HG03060 (cell line): ENCODE data around the gene ENHO.
A peak's percentile ranks its signal among the peaks of the same experiment; 100 is the strongest.

Source experiments
- ATAC-seq: cut with Tn5 transposase; IDR thresholded peaks from one replicate; pipeline ENCODE4 v1.9.1; 2021; ENCODE audit warnings: low read depth, moderate number of reproducible peaks; ENCODE audit not compliant: unreplicated experiment

ENHO gene

GRCh38 chr9:34522971-34523797 lies at the start of gene ENHO:
ENHO (minus strand) TSS chr9:34522990; CDS start chr9:34521695, 1,295 bp downstream.
- peak; percentile 57 for ATAC-seq

GRCh38 chr9:34572092-34572491 lies 49.3 kb upstream of the ENHO start:
- no peak for ATAC-seq

GRCh38 chr9:34571481-34571810 lies 48.7 kb upstream of the ENHO start:
- ATAC-seq, result no peak

GRCh38 chr9:34570809-34571480 lies 48.2 kb upstream of the ENHO start:
- ATAC-seq, result no peak

- no peak for ATAC-seq
Observed at GRCh38 chr9:34570376-34570775, 47.6 kb upstream of the ENHO start.

- no peak for ATAC-seq
Observed at GRCh38 chr9:34568774-34569173, 46.0 kb upstream of the ENHO start.

GRCh38 chr9:34568133-34568532 lies 45.3 kb upstream of the ENHO start:
- ATAC-seq, result no peak

GRCh38 chr9:34566972-34567371 lies 44.2 kb upstream of the ENHO start:
- ATAC-seq, result no peak

- ATAC-seq, result no peak
Observed at GRCh38 chr9:34566322-34566721, 43.5 kb upstream of the ENHO start.

GRCh38 chr9:34565856-34566255 lies 43.1 kb upstream of the ENHO start:
- no peak for ATAC-seq

GRCh38 chr9:34564617-34565016 lies 41.8 kb upstream of the ENHO start:
- ATAC-seq, result no peak

GRCh38 chr9:34563262-34563661 lies 40.5 kb upstream of the ENHO start:
- no peak for ATAC-seq

- ATAC-seq, result no peak
Observed at GRCh38 chr9:34562135-34562745, 39.5 kb upstream of the ENHO start.

- no peak for ATAC-seq
Observed at GRCh38 chr9:34560599-34561214, 37.9 kb upstream of the ENHO start.

GRCh38 chr9:34559624-34560455 lies 37.0 kb upstream of the ENHO start:
- no peak for ATAC-seq

- ATAC-seq, result no peak
Observed at GRCh38 chr9:34558919-34559623, 36.3 kb upstream of the ENHO start.

- ATAC-seq, result no peak
Observed at GRCh38 chr9:34558364-34558763, 35.6 kb upstream of the ENHO start.

- ATAC-seq, result no peak
Observed at GRCh38 chr9:34557426-34558321, 34.9 kb upstream of the ENHO start.

GRCh38 chr9:34556949-34557348 lies 34.2 kb upstream of the ENHO start:
- no peak for ATAC-seq
